ENCODE results near the gene TERT.

The TERT gene

GRCh38 chr5:1323803-1324173 is 28.9 kb upstream of the TERT start:
- no peak for TF ChIP-seq ZFX (IDR thresholded peaks at IDR 0.05)
- no peak for TF ChIP-seq CTCF (conservative IDR thresholded peaks at IDR 0.05)
- no peak overlapping the region for H3K27ac ChIP-seq

GRCh38 chr5:1322955-1323802 is 28.3 kb upstream of the TERT start:
- H3K27ac ChIP-seq: no peak overlapping the region
- no peak for TF ChIP-seq CTCF (conservative IDR thresholded peaks at IDR 0.05)
- TF ChIP-seq ZFX (IDR thresholded peaks at IDR 0.05): no peak

GRCh38 chr5:1322036-1322900 is 27.4 kb upstream of the TERT start:
- TF ChIP-seq CTCF (conservative IDR thresholded peaks at IDR 0.05) (no peak), ZFX (IDR thresholded peaks at IDR 0.05) (no peak)
- no peak overlapping the region for H3K27ac ChIP-seq

- TF ChIP-seq CTCF (conservative IDR thresholded peaks at IDR 0.05): no peak
- TF ChIP-seq ZFX (IDR thresholded peaks at IDR 0.05): no peak
- no peak overlapping the region for H3K27ac ChIP-seq
These were observed 26.7 kb upstream of the TERT start for GRCh38 chr5:1321576-1321975.

GRCh38 chr5:1320436-1321344 is 25.8 kb upstream of the TERT start:
- no peak overlapping the region for H3K27ac ChIP-seq
- TF ChIP-seq ZFX (IDR thresholded peaks at IDR 0.05): no peak
- no peak for TF ChIP-seq CTCF (conservative IDR thresholded peaks at IDR 0.05)

GRCh38 chr5:1319436-1320256 is 24.8 kb upstream of the TERT start:
- no peak overlapping the region for H3K27ac ChIP-seq
- TF ChIP-seq CTCF (conservative IDR thresholded peaks at IDR 0.05) (no peak), ZFX (IDR thresholded peaks at IDR 0.05) (no peak)

Data from C4-2B (cell line).